Inflammatory macrophage treated with lipopolysaccharide for 4 hours (primary cell): ENCODE data around the gene RSRP1.
A peak's percentile ranks its signal among the peaks of the same experiment; 100 is the strongest.
"Not testable (repeated sequence)": the region's sequence is repeated elsewhere in the genome, so short reads cannot be mapped to it uniquely, and the experiment has no call there.

Source experiments
- DNase-seq: peaks from one replicate; pipeline ENCODE4 v3.0.0-alpha.2; 2020

RSRP1 gene

DNA sequence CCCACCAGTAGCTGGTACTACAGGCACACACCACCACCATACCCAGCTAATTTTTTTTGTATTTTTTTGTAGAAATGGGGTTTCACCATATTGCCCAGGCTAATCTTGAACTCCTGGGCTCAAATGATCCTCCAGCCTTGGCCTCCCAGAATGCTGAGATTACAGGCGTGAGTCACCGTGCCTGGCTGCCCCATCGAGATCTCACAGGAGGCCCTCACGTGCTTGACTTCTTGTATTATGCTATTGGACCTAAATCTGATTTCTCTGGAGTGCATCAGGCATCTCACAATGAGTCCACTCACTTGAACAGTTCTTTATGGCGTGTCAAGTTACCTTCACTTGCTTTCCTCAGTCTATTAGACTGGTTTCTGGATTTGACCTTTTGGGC is 9.3 kb upstream of the RSRP1 start:
- DNase-seq, result no peak

- no peak for DNase-seq
These were observed 8.7 kb upstream of the RSRP1 start for GRCh38 chr1:25255706-25256577.

- no peak for DNase-seq
These were observed 6.7 kb upstream of the RSRP1 start for GRCh38 chr1:25253911-25254310.

DNA sequence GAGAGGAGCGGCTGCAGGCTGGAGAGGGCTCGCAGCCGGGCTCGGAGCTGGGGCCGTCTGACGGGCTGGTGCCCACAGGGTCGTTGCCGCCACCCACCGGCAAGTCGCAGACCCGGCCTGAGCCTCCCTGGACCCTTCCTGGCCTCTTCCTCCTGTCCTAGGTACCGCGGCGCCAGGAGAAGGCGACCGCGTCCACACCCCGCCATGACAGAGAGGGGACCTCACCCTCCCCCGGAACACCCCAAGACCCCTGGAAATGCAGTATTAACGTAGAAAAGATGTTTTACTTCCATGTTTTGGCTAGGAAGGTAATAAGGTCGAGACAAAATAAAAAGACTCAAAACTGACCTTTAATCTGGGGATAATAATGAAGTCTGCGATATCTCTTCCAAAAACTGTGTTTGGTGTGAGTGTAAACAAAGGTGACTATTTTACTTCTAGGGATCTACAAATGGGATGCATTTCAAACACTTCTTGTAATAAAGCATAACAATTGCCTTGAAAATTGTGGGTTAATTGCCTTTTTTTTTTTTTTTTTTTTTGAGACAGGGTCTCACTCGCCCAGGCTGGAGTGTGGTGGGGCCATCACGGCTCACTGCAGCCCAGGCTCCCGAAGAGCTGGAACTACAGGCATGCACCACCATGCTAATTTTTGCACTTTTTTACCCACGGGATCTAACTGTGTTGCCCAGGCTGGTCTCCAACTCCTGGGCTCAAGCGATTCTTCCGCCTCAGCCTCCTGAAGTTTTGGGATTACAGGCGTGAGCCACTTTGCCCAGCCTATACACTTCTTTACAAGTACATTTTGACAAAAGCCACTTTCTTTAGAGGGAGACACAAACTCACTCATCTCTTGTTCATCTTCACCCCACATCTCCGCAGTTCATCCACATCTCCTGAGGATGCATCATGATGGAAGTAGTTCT is 838 bp upstream of the RSRP1 start:
- DNase-seq, result no peak

- peak; percentile 14 for DNase-seq
These were observed 642 bp downstream of the RSRP1 start for GRCh38 chr1:25246600-25247023.

GRCh38 chr1:25245809-25246599 is 1.2 kb downstream of the RSRP1 start:
- peak; percentile 46 for DNase-seq

DNA sequence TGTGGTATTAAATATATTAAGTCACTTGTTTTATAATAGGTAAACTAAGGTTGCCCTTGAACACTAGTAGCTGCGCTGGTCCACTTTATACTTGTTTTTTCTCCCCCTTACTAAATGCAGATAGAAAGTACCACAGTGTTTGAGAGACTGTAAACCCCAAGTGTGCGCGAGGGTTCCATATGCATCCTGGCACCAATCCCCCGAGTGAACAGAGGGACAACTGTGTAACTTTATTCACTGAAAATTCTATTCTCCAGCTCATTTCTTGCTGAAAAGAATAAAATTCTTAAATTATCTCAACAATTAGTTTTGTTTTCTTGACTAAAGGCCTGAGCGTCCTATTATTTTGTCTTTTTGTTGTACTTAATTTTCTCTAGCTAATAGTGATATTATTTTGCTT is 1.9 kb downstream of the RSRP1 start:
- DNase-seq, result no peak

GRCh38 chr1:25243907-25244306 is 3.3 kb downstream of the RSRP1 start:
- DNase-seq, result no peak

DNA sequence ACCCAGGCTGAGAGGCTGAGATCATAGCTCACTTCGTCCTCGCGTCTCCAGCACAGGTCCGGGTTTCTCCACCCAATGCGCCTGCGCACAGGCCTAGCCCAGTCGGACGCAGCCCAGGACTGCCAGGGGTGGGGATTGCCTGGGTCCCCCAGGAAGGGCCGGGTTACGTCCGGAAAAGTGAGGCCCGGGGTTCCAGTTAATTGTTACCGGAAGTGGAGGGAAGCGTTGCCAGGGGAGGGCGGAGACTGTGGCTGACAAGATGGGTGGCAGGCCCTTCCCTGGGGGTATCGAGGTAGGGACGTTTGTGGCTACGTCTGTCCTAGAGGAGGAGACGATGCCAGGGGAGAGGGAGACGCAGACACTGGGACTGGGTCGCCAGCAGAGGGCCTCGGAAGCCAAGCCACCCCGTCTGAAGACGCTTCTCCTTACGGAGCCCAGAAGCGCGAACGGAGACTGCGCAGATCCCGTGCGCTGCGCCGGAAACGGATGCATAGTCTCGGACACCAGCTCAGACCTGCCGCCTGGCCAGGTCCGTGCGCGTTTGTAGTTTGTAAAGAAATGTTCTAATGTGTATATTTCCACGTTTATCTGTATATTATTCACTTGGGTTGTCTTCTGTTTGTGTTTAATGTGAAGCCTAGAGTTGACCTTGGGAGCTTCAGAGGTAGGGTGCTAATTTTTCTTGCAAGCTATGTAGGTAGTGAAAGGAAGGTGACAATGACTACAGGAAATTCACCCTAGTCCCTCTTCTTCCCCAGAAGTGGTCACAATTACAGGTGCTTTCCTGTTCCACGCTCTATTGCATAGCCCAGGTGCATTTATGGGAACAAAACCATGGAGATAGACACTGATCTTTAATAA is 7.3 kb downstream of the RSRP1 start:
- DNase-seq, result peak; percentile 86

GRCh38 chr1:25238046-25238445 is 9.2 kb downstream of the RSRP1 start:
- DNase-seq, result no peak

DNA sequence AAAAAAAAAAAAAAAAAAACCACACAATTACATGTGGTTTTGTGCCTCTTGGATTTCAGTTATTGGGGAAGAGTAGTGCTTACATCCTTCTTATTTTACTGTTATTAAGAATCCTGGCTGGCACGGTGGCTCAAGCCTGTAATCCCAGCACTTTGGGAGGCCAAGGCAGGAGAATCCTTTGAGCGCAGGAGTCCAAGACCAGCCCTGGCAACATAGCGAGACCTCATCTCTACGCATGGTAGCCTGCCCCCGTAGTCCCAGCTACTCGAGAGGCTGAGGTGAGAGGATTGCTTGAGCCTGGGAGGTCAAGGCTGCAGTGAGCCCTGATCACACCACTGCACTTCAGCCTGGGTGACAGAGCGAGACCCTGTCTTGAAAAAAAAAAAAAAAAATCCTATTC is 11.0 kb downstream of the RSRP1 start:
- DNase-seq, result not testable (repeated sequence)

DNA sequence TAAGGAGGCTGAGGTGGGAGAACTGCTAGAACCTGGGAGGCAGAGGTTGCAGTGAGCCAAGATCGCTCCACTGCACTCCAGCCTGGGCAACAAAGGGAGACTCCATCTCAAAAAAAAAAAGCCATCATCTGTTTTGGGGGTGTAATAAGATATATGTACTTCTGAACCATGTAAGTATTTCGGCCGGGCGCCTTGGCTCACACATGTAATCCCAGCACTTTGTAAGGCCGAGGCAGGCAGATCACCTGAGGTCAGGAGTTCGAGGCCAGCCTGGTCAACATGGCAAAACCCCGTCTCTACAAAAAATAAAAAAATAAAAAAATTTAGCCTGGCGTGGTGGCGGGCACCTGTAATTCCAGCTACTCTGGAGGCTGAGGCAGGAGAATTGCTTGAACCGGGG is 11.8 kb downstream of the RSRP1 start:
- not testable (repeated sequence) for DNase-seq

DNA sequence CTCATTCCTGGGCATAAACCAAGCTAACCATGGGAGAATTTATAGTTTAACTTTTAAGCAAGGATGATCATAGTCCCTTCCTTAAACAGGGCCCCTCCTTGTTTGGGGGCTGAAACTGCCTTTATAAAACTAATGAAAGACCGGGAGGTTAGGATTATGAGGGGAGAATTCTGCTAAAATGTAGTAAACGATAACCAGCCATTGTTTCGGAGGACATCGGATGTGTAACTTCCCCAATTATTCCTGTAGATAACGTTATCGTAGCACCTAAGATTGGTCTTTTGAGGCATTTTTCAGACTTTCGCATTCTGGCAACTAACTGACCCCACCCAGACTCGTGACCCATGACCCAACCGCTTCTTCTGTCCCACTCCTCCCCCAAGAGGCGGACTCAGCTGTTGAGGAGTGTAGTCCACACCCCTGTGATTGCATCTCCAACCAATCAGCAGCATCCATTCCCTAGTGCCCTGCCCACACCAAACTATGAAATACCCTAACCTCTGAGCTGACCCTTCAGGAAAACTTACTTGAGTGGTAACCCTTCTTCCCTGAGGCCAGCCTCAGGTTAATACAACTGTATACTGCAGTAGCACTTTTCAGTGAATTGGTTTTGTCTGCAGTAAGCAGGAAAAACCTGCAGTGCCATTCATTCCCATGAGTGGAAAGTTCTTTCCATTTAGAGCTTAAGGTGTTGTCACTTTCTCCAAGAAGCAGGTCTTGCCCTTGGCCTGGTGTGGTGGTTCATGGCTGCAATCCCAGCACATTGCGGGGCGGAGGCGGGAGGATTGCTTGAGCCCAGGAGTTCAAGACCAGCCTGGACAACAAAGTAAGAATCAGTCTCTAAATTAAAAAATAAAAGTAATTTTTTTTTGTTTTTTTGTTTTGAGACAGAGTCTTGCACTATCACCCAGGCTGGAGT is 14.1 kb downstream of the RSRP1 start:
- DNase-seq, result peak; percentile 98

DNA sequence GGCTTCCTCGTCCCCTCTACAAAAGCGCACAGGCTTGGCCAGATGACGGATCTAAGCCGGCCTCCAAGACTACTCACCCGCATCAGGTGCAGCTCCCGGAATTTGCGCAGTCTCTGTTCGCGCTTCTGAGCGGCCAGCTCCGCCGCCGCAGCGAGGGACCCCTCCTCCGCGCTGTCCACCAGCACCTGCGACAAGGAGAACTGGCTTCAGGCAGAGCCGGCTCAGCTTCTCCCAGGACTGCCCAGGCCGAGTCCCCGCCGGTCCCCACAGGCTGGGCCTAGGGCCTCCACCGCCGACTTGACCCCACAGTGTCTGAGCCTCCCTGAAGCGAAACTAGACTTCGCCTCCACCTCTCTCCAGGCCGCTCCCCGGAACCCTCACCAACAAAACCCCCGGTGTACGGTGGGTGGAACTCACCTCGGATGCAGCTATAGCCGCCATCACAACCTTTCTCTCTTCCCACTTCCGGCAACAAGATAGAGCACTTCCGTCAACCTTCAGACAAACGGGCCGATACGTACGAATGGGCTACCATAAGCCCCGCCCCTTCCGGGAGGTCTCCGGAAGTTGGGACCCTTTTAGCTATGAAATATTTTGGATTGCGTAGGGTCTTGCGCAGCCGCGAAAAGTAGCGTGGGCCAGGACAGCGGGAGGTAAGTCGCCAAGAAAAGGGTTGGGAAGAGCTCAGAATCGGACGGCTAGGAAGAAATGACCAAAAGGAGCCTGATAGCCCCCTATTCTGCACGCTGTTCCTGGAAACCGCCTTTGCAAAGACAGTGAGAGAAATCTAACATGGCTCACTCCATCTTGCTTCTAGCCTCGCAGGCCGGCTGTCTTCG is 15.0 kb downstream of the RSRP1 start, which contains the start of gene SYF2:
SYF2 (minus strand) TSS at position 476 of the 839 bp plus-strand sequence; CDS start at position 441, 35 bp downstream.
- peak; percentile 96 for DNase-seq

- DNase-seq, result no peak
These were observed 23.8 kb downstream of the RSRP1 start for GRCh38 chr1:25223471-25223870.

DNA sequence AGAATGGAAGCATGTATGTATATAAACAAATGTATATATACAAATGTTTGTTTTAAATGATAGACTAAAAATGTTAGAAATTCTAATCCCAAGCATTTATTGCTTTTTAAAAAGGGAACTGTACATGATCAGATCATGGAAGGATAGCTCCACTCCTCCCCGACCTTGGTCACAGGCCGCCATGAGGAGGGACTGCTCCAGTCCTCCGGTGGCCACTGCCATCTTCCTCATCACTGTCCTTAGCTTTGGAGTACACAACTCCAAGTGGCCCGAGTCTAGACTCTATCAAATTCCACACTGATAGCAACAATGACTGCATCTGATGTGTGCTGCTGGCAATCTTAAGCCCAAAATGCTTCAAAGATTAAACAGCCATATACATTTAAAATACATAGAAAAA is 24.6 kb downstream of the RSRP1 start:
- DNase-seq, result no peak

GRCh38 chr1:25220666-25221065 is 26.6 kb downstream of the RSRP1 start:
- no peak for DNase-seq

DNA sequence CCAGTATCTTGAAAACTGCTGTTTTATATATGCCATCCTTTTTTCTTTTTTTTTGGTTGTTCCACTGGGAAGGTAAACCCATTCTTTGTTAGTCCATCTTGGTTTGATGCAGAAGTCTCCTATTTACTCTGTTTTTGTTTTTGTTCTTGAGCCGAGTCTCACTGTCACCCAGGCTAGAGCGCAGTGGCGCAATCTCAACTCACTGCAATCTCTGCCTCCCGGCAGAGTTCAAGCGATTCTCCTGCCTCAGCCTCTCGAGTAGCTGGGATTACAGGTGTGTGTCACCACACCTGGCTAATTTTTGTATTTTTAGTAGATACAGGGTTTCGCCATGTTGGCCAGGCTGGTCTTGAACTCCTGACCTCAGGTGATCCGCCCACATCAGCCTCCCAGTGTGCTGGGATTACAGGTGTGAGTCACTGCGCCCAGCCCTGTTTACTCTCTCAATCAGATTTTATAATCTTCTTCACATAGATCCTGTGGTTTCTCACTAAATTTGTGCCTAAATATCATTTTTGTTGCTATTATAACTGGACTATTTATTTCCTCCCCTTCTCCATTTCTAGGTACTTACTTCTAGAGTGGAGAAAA is 27.5 kb downstream of the RSRP1 start:
- DNase-seq, result no peak

- DNase-seq, result no peak
These were observed 29.5 kb downstream of the RSRP1 start for GRCh38 chr1:25217598-25218232.
